Endothelial cell of umbilical vein (primary cell): ENCODE data around the gene SUGP2. TPM values are rescaled to one million over a fixed set of nuclear protein-coding genes. Genes with fewer than 3 reads are reported as not detected.

Experiments
- BruUV-seq: library from RNA; stranded (reverse); fragments of 400-500 nt; replicated peaks from 2 replicates; lab custom pipeline; 2021; lab: Mats Ljungman, UMichigan
- CTCF ChIA-PET: fragments of 300-600, 350-600 bp; sonication (Branson Sonifier 250); formaldehyde crosslinking; loops from one replicate; lab custom pipeline; 2021; ENCODE audit warnings: antibody characterized with exemption, inconsistent platforms; lab: Charles Lee
- POLR2A ChIA-PET: fragments of 300-600, 350-600 bp; sonication (Branson Sonifier 250); formaldehyde crosslinking; loops from one replicate; lab custom pipeline; 2021; ENCODE audit warnings: antibody characterized with exemption, inconsistent platforms; lab: Charles Lee
- DNase-seq: peaks from one replicate; pipeline ENCODE4 v3.0.0-alpha.2; 2011; ENCODE audit warnings: low read depth, low spot score
- FAIRE-seq: peaks from 2 replicates; lab custom pipeline; 2011; peaks lifted over from hg19 to GRCh38; lab: Jason Lieb, UNC
- H2AFZ ChIP-seq: 2 replicates; pipeline ENCODE4 v1.6.0; 2012; ENCODE audit warnings: low read depth, low read length, control low read depth, inconsistent platforms
- H3K27ac ChIP-seq: 2 replicates; pipeline ENCODE4 v1.5.1; 2011; ENCODE audit warnings: low read depth, mild to moderate bottlenecking, control low read depth, low read length, moderate library complexity; ENCODE audit not compliant: insufficient read depth
- H3K27me3 ChIP-seq, 2 experiments: 2 replicates each; pipeline versions ENCODE4 v1.6.0 to v1.6.1; 2011; ENCODE audit warnings: low read length in 2 of 2, mixed read lengths in 1 of 2; ENCODE audit not compliant: control insufficient read depth in 2 of 2, insufficient read depth in 2 of 2
- H3K36me3 ChIP-seq, 2 experiments: 2 replicates in 1 of 2; 3 replicates in 1 of 2; pipeline ENCODE4 v1.5.1; 2011; ENCODE audit warnings: low read length in 2 of 2, mild to moderate bottlenecking in 1 of 2, moderate library complexity in 1 of 2; ENCODE audit not compliant: control insufficient read depth in 2 of 2, insufficient read depth in 2 of 2; ENCODE audit errors: extremely low read depth in 1 of 2
- H3K4me1 ChIP-seq: 3 replicates; pipeline ENCODE4 v1.5.1; 2011; ENCODE audit warnings: mild to moderate bottlenecking, low read length; ENCODE audit not compliant: control insufficient read depth, insufficient read depth; ENCODE audit errors: extremely low read depth
- H3K4me2 ChIP-seq: 2 replicates; pipeline ENCODE4 v1.6.1; 2011; ENCODE audit warnings: low read length, control low read depth, mixed read lengths; ENCODE audit not compliant: insufficient read depth
- H3K4me3 ChIP-seq, 3 experiments: fragments of 200-600 bp in 1 of 3; sonication (generic), shearing (Covaris generic) in 1 of 3; replicated peaks in 1 of 3; 2 replicates each; pipeline ENCODE4 v1.5.1; 2011 to 2016; ENCODE audit warnings: control low read depth in 3 of 3, low read length in 3 of 3, mild to moderate bottlenecking in 2 of 3, inconsistent platforms in 1 of 3, low read depth in 1 of 3, moderate library complexity in 1 of 3; ENCODE audit not compliant: insufficient read depth in 1 of 3
- H3K79me2 ChIP-seq: 2 replicates; pipeline ENCODE4 v1.6.0; 2012; ENCODE audit warnings: low read length, inconsistent platforms; ENCODE audit not compliant: control insufficient read depth, insufficient read depth
- H3K9ac ChIP-seq: replicated peaks from 2 replicates; pipeline ENCODE3; 2011; ENCODE audit warnings: low read length, control low read depth; ENCODE audit not compliant: insufficient read depth; ENCODE audit errors: extremely low read depth
- H3K9me1 ChIP-seq: replicated peaks from 3 replicates; pipeline ENCODE4 v1.6.0; 2011; ENCODE audit warnings: mild to moderate bottlenecking, low read length; ENCODE audit not compliant: control insufficient read depth, insufficient read depth; ENCODE audit errors: extremely low read depth
- H3K9me3 ChIP-seq: replicated peaks from 2 replicates; pipeline ENCODE4 v1.5.1; 2012; ENCODE audit warnings: low read length, inconsistent platforms; ENCODE audit not compliant: control insufficient read depth, insufficient read depth
- H4K20me1 ChIP-seq: replicated peaks from 2 replicates; pipeline ENCODE3; 2011; ENCODE audit warnings: mild to moderate bottlenecking, low read length; ENCODE audit not compliant: control insufficient read depth, insufficient read depth; ENCODE audit errors: extremely low read depth
- CTCF ChIP-seq, 2 donors: IDR thresholded peaks; 1 replicate in 1 of 2; 2 replicates in 1 of 2; pipeline ENCODE4 v1.5.1; 2011; ENCODE audit warnings: low read length in 2 of 2, mild to moderate bottlenecking in 2 of 2, moderate library complexity in 2 of 2, control low read depth in 1 of 2, inconsistent platforms in 1 of 2, low read depth in 1 of 2; ENCODE audit not compliant: insufficient read depth in 1 of 2; ENCODE audit errors: extremely low read depth in 1 of 2
- EZH2 ChIP-seq: IDR thresholded peaks from 2 replicates; pipeline ENCODE4 v1.6.1; 2012; ENCODE audit warnings: borderline replicate concordance, low read depth, mild to moderate bottlenecking, moderate library complexity, low read length, inconsistent platforms; ENCODE audit not compliant: severe bottlenecking
- GATA2 ChIP-seq: IDR thresholded peaks from 2 replicates; pipeline ENCODE4 v1.7.0; 2011; ENCODE audit warnings: low read depth, mild to moderate bottlenecking, moderate library complexity, mixed read lengths, low read length; ENCODE audit not compliant: insufficient read length, insufficient read depth
- JUN ChIP-seq: IDR thresholded peaks from 2 replicates; pipeline ENCODE4 v1.6.1; 2011; ENCODE audit warnings: borderline replicate concordance, low read depth; ENCODE audit not compliant: insufficient read length, insufficient read depth
- MAX ChIP-seq: IDR thresholded peaks from 2 replicates; pipeline ENCODE4 v1.6.1; 2011; ENCODE audit not compliant: insufficient read depth, insufficient read length
- POLR2A ChIP-seq: IDR thresholded peaks from 2 replicates; pipeline ENCODE4 v1.6.1; 2012; ENCODE audit warnings: low read depth, mild to moderate bottlenecking, control low read depth, low read length
- POLR2AphosphoS5 ChIP-seq: IDR thresholded peaks from 2 replicates; pipeline ENCODE4 v1.6.1; 2012; ENCODE audit warnings: low read depth, mild to moderate bottlenecking, control low read depth, low read length, moderate library complexity; ENCODE audit not compliant: insufficient read depth
- dilution Hi-C: fragments of 300-500 bp; cut with MboI; formaldehyde crosslinking; loops from one replicate; pipeline ENCODE4 v1.15.0; 2019; ENCODE audit warnings: low sequenced_read_pairs; ENCODE audit not compliant: extremely low pct_ligation_motif_present
- intact Hi-C: fragments of 100-400 bp; cut with micrococcal nuclease; formaldehyde crosslinking; loops from one replicate; pipeline ENCODE4 v1.10.0; 2022
- polyA plus RNA-seq, 4 experiments: library from polyadenylated mRNA; depleted of rRNA in 3 of 4; stranded (reverse) in 3 of 4; unstranded in 1 of 4; fragments of >200 nt; gene quantifications; 2 replicates each; pipeline versions ENCODE4 v1.2.1 to v1.2.3, GENCODE V29; 2011 to 2012; ENCODE audit warnings: missing spikeins in 1 of 4
- total RNA-seq: library from RNA; stranded (reverse); gene quantifications from 2 replicates; pipeline ENCODE4 v1.2.3, GENCODE V29; 2021

SUGP2 gene
- total and polyA plus RNA-seq, 2 donors (not counting 3 experiments of a cell fraction or from before 2014, with no cell fraction given) = 44.6 to 79.7 TPM

GRCh38 chr19:18964121-18964520 lies 69.2 kb downstream of the SUGP2 start:
- BruUV-seq = no TSS peak
- Histone ChIP-seq H3K36me3 (no peaks in the 10 kb centered on the region), H3K9me3 (no peaks in the 10 kb centered on the region), H3K4me2 (no peak overlapping the region), H2AFZ (no peak overlapping the region), H4K20me1 (no peaks in the 10 kb centered on the region), H3K9ac (no peak overlapping the region), H3K4me3 (no peak overlapping the region), H3K9me1 (no peaks in the 10 kb centered on the region), H3K79me2 (no peaks in the 10 kb centered on the region), H3K27me3 (no peaks in the 10 kb centered on the region), H3K27ac (no peak overlapping the region), H3K4me1 (peaks cover 14% of the 10 kb centered on the region)
- ChIA-PET CTCF (interaction anchor here (2.7 kb wide), 1 partner anchor 7 kb away, joined by 13 read pairs; no protein-coding TSS in a partner anchor), POLR2A (no interaction called here)
- TF ChIP-seq JUN (no peak), MAX (no peak), POLR2AphosphoS5 (no peak), EZH2 (no peak), GATA2 (no peak)
- DNase-seq (no peak), FAIRE-seq (no peak)
- intact Hi-C loops (no loop called here), dilution Hi-C loops (no loop called here)

- no TSS peak for BruUV-seq
Measured at GRCh38 chr19:18961767-18962620, 71.3 kb downstream of the SUGP2 start.

More at GRCh38 chr19:18961767-18962620, 71.3 kb downstream of the SUGP2 start:
- no peaks in the 10 kb centered on the region for H3K79me2 ChIP-seq
- intact Hi-C loops (no loop called here), dilution Hi-C loops (no loop called here)
- POLR2A ChIA-PET = no interaction called here
- FAIRE-seq = no peak
- H3K4me2 ChIP-seq = no peak overlapping the region
- H4K20me1 ChIP-seq = no peaks in the 10 kb centered on the region
- CTCF ChIA-PET = interaction anchor here (0.8 to 0.9 kb wide), 3 partner anchors 10 to 25 kb away, joined by 3 read pairs; no protein-coding TSS in a partner anchor
- H3K36me3 ChIP-seq = no peaks in the 10 kb centered on the region
- H3K27ac ChIP-seq = no peak overlapping the region
- TF ChIP-seq MAX (no peak), EZH2 (no peak), GATA2 (no peak), CTCF (IDR thresholded peaks at IDR 0.05; ENCODE audit: extremely low read depth in 1 of 2, insufficient read depth in 1 of 2, low read depth in 1 of 2, low read length in 2 of 2) (no peak), POLR2A (no peak)
- H3K9me1 ChIP-seq = no peaks in the 10 kb centered on the region
- no peaks in the 10 kb centered on the region for H3K27me3 ChIP-seq
- no peak overlapping the region for H3K9ac ChIP-seq
- H3K4me1 ChIP-seq = no peaks in the 10 kb centered on the region
- H2AFZ ChIP-seq = no peak overlapping the region
- no peak for DNase-seq
- H3K9me3 ChIP-seq = no peaks in the 10 kb centered on the region
- H3K4me3 ChIP-seq = no peak overlapping the region
